Stimulated activated CD4-positive, alpha-beta T cell treated with anti-CD3 and anti-CD28 coated beads, Interleukin-2, amount 100 ng/mL, for 24 hours (primary cell): Measurements from ENCODE around the gene GRB7.

ENCODE experiments used
- DNase-seq, 2 donors: peaks; one replicate each; pipeline ENCODE4 v3.0.0-alpha.2; 2020

Gene GRB7

GRCh38 chr17:39775031-39775430 is 37.3 kb downstream of the GRB7 start:
- no peak for DNase-seq

GRCh38 chr17:39776252-39776651 is 38.5 kb downstream of the GRB7 start:
- DNase-seq = no peak

GRCh38 chr17:39777534-39778365 is 40.0 kb downstream of the GRB7 start:
- no peak for DNase-seq

GRCh38 chr17:39781031-39781860 is 43.5 kb downstream of the GRB7 start:
- DNase-seq = no peak

- DNase-seq = no peak
These were observed 44.1 kb downstream of the GRB7 start for GRCh38 chr17:39781861-39782213.

- no peak for DNase-seq
These were observed 44.7 kb downstream of the GRB7 start for GRCh38 chr17:39782481-39782880.

GRCh38 chr17:39782980-39783379 is 45.2 kb downstream of the GRB7 start:
- no peak for DNase-seq

GRCh38 chr17:39787041-39787440 is 49.3 kb downstream of the GRB7 start:
- no peak for DNase-seq

GRCh38 chr17:39787743-39788484 is 50.2 kb downstream of the GRB7 start:
- DNase-seq = no peak

- DNase-seq = peak; percentile 48 to 64
These were observed 53.6 kb downstream of the GRB7 start for GRCh38 chr17:39791111-39791992.

GRCh38 chr17:39792526-39793221 is 54.9 kb downstream of the GRB7 start:
- DNase-seq = no peak

GRCh38 chr17:39793301-39793872 is 55.6 kb downstream of the GRB7 start:
- no peak for DNase-seq

- no peak for DNase-seq
These were observed 56.7 kb downstream of the GRB7 start for GRCh38 chr17:39794249-39794970.
